Left lung (tissue), 10 donors: Measurements from ENCODE around the gene CKS1B. TPM values are rescaled to one million over a fixed set of nuclear protein-coding genes. Genes with fewer than 3 reads are reported as not detected.

Experiments
- ATAC-seq: fragments of 200-7000 bp; cut with Tn5 transposase; one replicate; pipeline ENCODE4 v1.9.1; 2020; ENCODE audit warnings: moderate library complexity
- DNase-seq, 4 donors: peaks; one replicate each; pipeline ENCODE4 v3.0.0-alpha.2; 2013 to 2020
- H3K27ac ChIP-seq, 2 donors: fragments of 200-600 bp; sonication (generic) in 1 of 2; one replicate each; pipeline versions ENCODE4 v1.5.0 to v1.8.0; 2020 to 2021
- H3K27me3 ChIP-seq, 2 donors: fragments of 200-600 bp; sonication (generic) in 1 of 2; one replicate each; pipeline versions ENCODE4 v1.5.0 to v1.8.0; 2020 to 2021
- H3K36me3 ChIP-seq, 2 donors: fragments of 200-600 bp; sonication (generic) in 1 of 2; one replicate each; pipeline versions ENCODE4 v1.5.0 to v1.8.0; 2020 to 2021
- H3K4me1 ChIP-seq, 2 donors: fragments of 200-600 bp; one replicate each; pipeline ENCODE4 v1.8.0; 2021
- H3K4me3 ChIP-seq, 2 donors: fragments of 200-600 bp; sonication (generic) in 1 of 2; one replicate each; pipeline versions ENCODE4 v1.5.0 to v1.8.0; 2020 to 2021; ENCODE audit warnings: mild to moderate bottlenecking in 1 of 2
- H3K9me3 ChIP-seq, 2 donors: fragments of 200-600 bp; sonication (generic) in 1 of 2; one replicate each; pipeline versions ENCODE4 v1.5.0 to v1.8.0; 2020 to 2021
- CTCF ChIP-seq, 2 donors: fragments of 200-600 bp; sonication (generic) in 1 of 2; IDR thresholded peaks; one replicate each; pipeline versions ENCODE4 v1.5.0 to v1.8.0; 2021; ENCODE audit warnings: antibody characterized with exemption in 2 of 2
- intact Hi-C, 2 donors: fragments of 100-400 bp; cut with DNase I; formaldehyde crosslinking; loops; one replicate each; pipeline versions ENCODE4 v1.11.2 to v1.14.2; 2022
- polyA plus RNA-seq, 6 donors: library from polyadenylated mRNA; unstranded; fragments of 120-200 nt; gene quantifications; one replicate each; pipeline ENCODE4 v1.2.1, GENCODE V29; 2013; ENCODE audit not compliant: insufficient read length in 6 of 6
- total RNA-seq, 2 donors: library from RNA; stranded (reverse); fragmentation: NEBNext Ultra II Directional; extraction: Animal tissue kit (Norgen Biotek cat#: 25700); gene quantifications; one replicate each; pipeline ENCODE4 v1.2.1, GENCODE V29; 2021
- donor health status: DM: no; HTN: yes; CAD: no.
- donor health status: DM: no; HTN: no; CAD: no.

Gene CKS1B
- total and polyA plus RNA-seq, 8 donors, result 29.7 to 141 (median 87.7) TPM

GRCh38 chr1:155004352-155005075 lies 30.0 kb downstream of the CKS1B start:
- Histone ChIP-seq H3K27ac (peak overlapping the region; percentile 91 to 95), H3K9me3 (no peaks in the 10 kb centered on the region), H3K36me3 (no peaks in the 10 kb centered on the region), H3K4me1 (peaks cover 41 to 66% of the 10 kb centered on the region in 2 donors), H3K27me3 (no peaks in the 10 kb centered on the region), H3K4me3 (peak overlapping the region; percentile 91 to 96)
- intact Hi-C loops, result no loop called here
- ATAC-seq (no peak), DNase-seq (no peak)
- no peak for TF ChIP-seq CTCF (IDR thresholded peaks at IDR 0.05)

GRCh38 chr1:155005076-155006011 lies 30.9 kb downstream of the CKS1B start:
- H3K9me3 ChIP-seq, result no peaks in the 10 kb centered on the region
- H3K36me3 ChIP-seq, result no peaks in the 10 kb centered on the region
- TF ChIP-seq CTCF (IDR thresholded peaks at IDR 0.05), result no peak
- DNase-seq (peak in 3 of 4 donors; percentile 59 to 92 (median 84)), ATAC-seq (peak; percentile 13)
- peaks cover 33 to 66% of the 10 kb centered on the region in 2 donors for H3K4me1 ChIP-seq
- peak overlapping the region in 1 of 2 donors; percentile 96 for H3K4me3 ChIP-seq
- intact Hi-C loops, result no loop called here
- peak overlapping the region; percentile 91 to 95 for H3K27ac ChIP-seq
- no peaks in the 10 kb centered on the region for H3K27me3 ChIP-seq

- Histone ChIP-seq H3K9me3 (no peaks in the 10 kb centered on the region), H3K27me3 (no peaks in the 10 kb centered on the region), H3K4me1 (peaks cover 38 to 76% of the 10 kb centered on the region in 2 donors), H3K27ac (peak overlapping the region; percentile 91 to 95), H3K36me3 (peaks cover 0 to 7% of the 10 kb centered on the region in 2 donors), H3K4me3 (peak overlapping the region in 1 of 2 donors; percentile 96)
- TF ChIP-seq CTCF (IDR thresholded peaks at IDR 0.05), result no peak
- intact Hi-C loops, result no loop called here
- DNase-seq (no peak), ATAC-seq (no peak)
These were observed 32.2 kb downstream of the CKS1B start for GRCh38 chr1:155006601-155007101.

- intact Hi-C loops, result no loop called here
- no peak for TF ChIP-seq CTCF (IDR thresholded peaks at IDR 0.05)
- peak overlapping the region; percentile 59 to 95 for H3K27ac ChIP-seq
- H3K4me3 ChIP-seq, result peak overlapping the region in 1 of 2 donors; percentile 96
- peaks cover 43 to 83% of the 10 kb centered on the region in 2 donors for H3K4me1 ChIP-seq
- no peaks in the 10 kb centered on the region for H3K9me3 ChIP-seq
- H3K36me3 ChIP-seq, result peaks cover 0 to 9% of the 10 kb centered on the region in 2 donors
- DNase-seq, result peak in 1 of 4 donors; percentile 84
- no peak for ATAC-seq
- no peaks in the 10 kb centered on the region for H3K27me3 ChIP-seq
These were observed 32.9 kb downstream of the CKS1B start for GRCh38 chr1:155007251-155007828.
